Mesenchymal stem cell (in vitro differentiated cells and primary cell): ENCODE data around the gene ATP1A2.

Experiments used
- DNase-seq: peaks from one replicate; pipeline ENCODE4 v3.0.0-alpha.2; 2013
- H2AFZ ChIP-seq: one replicate; pipeline ENCODE4 v1.6.1; 2013; ENCODE audit warnings: low read depth, mild to moderate bottlenecking, control low read depth, inconsistent platforms, low read length, moderate library complexity
- H2AK5ac ChIP-seq: 2 replicates; pipeline ENCODE4 v1.6.1; 2013; ENCODE audit warnings: low read length, moderate library complexity, mild to moderate bottlenecking, inconsistent platforms; ENCODE audit not compliant: severe bottlenecking
- H2BK120ac ChIP-seq: one replicate; pipeline ENCODE4 v1.6.1; 2013; ENCODE audit warnings: low read depth, mild to moderate bottlenecking, inconsistent platforms, low read length, moderate library complexity
- H2BK12ac ChIP-seq, 2 experiments: one replicate each; pipeline ENCODE4 v1.6.1; 2013; ENCODE audit warnings: inconsistent platforms in 2 of 2, low read length in 2 of 2, mild to moderate bottlenecking in 2 of 2, moderate library complexity in 2 of 2, control low read depth in 1 of 2
- H2BK15ac ChIP-seq: one replicate; pipeline ENCODE4 v1.6.1; 2013; ENCODE audit warnings: mild to moderate bottlenecking, low read depth, inconsistent platforms; ENCODE audit not compliant: poor library complexity, severe bottlenecking
- H2BK5ac ChIP-seq: 2 replicates; pipeline ENCODE4 v1.6.1; 2013; ENCODE audit warnings: low read depth, mild to moderate bottlenecking, low read length, control low read depth, inconsistent platforms; ENCODE audit not compliant: poor library complexity, severe bottlenecking
- H3K14ac ChIP-seq, 2 experiments: one replicate each; pipeline ENCODE4 v1.6.1; 2013; ENCODE audit warnings: inconsistent platforms in 2 of 2, low read length in 2 of 2, control low read depth in 1 of 2, mild to moderate bottlenecking in 1 of 2, moderate library complexity in 1 of 2
- H3K18ac ChIP-seq, 2 experiments: one replicate each; pipeline ENCODE4 v1.6.1; 2013; ENCODE audit warnings: inconsistent platforms in 2 of 2, low read length in 2 of 2, control low read depth in 1 of 2, low read depth in 1 of 2, mild to moderate bottlenecking in 1 of 2
- H3K23ac ChIP-seq, 2 experiments: one replicate each; pipeline ENCODE4 v1.6.1; 2013; ENCODE audit warnings: inconsistent platforms in 2 of 2, low read length in 2 of 2, mild to moderate bottlenecking in 2 of 2, moderate library complexity in 2 of 2, control low read depth in 1 of 2
- H3K27ac ChIP-seq: 2 replicates; pipeline ENCODE4 v1.5.1; 2013; ENCODE audit warnings: mild to moderate bottlenecking, moderate library complexity, low read length, control low read depth, inconsistent platforms; ENCODE audit not compliant: poor library complexity, severe bottlenecking
- H3K27me3 ChIP-seq, 2 experiments: 2 replicates each; pipeline versions ENCODE4 v1.6.1 to v1.7.0; 2013; ENCODE audit warnings: low read length in 2 of 2, mild to moderate bottlenecking in 2 of 2, moderate library complexity in 2 of 2, control low read depth in 1 of 2, inconsistent platforms in 1 of 2; ENCODE audit not compliant: control insufficient read depth in 1 of 2, insufficient read depth in 1 of 2
- H3K36me3 ChIP-seq, 2 experiments: 2 replicates each; pipeline versions ENCODE4 v1.6.1 to v1.7.0; 2013; ENCODE audit warnings: low read length in 2 of 2, control low read depth in 1 of 2, inconsistent platforms in 1 of 2, low read depth in 1 of 2, mild to moderate bottlenecking in 1 of 2; ENCODE audit not compliant: insufficient read depth in 2 of 2, control insufficient read depth in 1 of 2
- H3K4ac ChIP-seq, 2 experiments: one replicate each; pipeline ENCODE4 v1.6.1; 2013; ENCODE audit warnings: inconsistent platforms in 2 of 2, low read length in 2 of 2, mild to moderate bottlenecking in 2 of 2, moderate library complexity in 2 of 2, control low read depth in 1 of 2, low read depth in 1 of 2
- H3K4me1 ChIP-seq: 2 replicates; pipeline ENCODE4 v1.6.1; 2013; ENCODE audit warnings: low read depth, low read length, control low read depth; ENCODE audit not compliant: control insufficient read depth, insufficient read depth
- H3K4me2 ChIP-seq: 2 replicates; pipeline ENCODE4 v1.6.1; 2013; ENCODE audit warnings: low read length, mild to moderate bottlenecking, inconsistent platforms; ENCODE audit not compliant: poor library complexity, severe bottlenecking
- H3K4me3 ChIP-seq, 2 experiments: 2 replicates each; pipeline versions ENCODE4 v1.5.1 to v1.7.0; 2013; ENCODE audit warnings: low read length in 2 of 2, mild to moderate bottlenecking in 2 of 2, control low read depth in 1 of 2, low read depth in 1 of 2; ENCODE audit not compliant: insufficient read depth in 1 of 2
- H3K79me1 ChIP-seq: replicated peaks from 2 replicates; pipeline ENCODE4 v1.6.1; 2013; ENCODE audit warnings: mild to moderate bottlenecking, control low read depth, low read length, inconsistent platforms; ENCODE audit not compliant: poor library complexity, severe bottlenecking
- H3K9ac ChIP-seq: 2 replicates; pipeline ENCODE4 v1.7.0; 2013; ENCODE audit warnings: mild to moderate bottlenecking, low read length, moderate library complexity
- H3K9me3 ChIP-seq: 2 replicates; pipeline ENCODE4 v1.7.0; 2013; ENCODE audit warnings: mild to moderate bottlenecking, low read length; ENCODE audit not compliant: control insufficient read depth
- H4K8ac ChIP-seq: one replicate; pipeline ENCODE4 v1.6.1; 2013; ENCODE audit warnings: inconsistent platforms, mild to moderate bottlenecking, low read length, moderate library complexity
- H4K91ac ChIP-seq: one replicate; pipeline ENCODE4 v1.6.1; 2013; ENCODE audit warnings: mild to moderate bottlenecking, low read length, inconsistent platforms
- WGBS: methylation state at CpG from one replicate; pipeline ENCODE4 v1.1.7; 2013; ENCODE audit warnings: mixed read lengths; 5-methylcytosine and 5-hydroxymethylcytosine counted together

ATP1A2 gene

DNA sequence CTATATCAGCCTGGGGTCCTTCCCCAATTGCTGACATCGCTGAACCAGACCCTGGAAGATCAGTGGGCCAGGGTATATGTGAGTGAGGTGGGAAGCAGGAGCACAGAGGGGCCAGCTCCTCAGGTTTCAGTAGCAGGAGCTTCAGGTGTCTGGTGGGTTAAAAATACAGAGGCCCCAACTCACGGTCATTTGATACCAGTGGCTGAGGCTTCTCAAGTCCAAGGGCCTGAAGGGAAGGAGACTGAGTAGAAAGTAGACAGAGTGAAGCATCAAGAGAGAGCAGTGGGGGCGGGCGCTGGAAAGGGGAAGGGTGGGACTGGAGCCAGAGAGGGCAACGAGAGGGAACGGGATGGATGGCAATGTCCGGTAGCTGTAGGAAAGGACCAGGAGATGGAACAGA lies 72.8 kb downstream of the ATP1A2 start:
- Histone ChIP-seq H2AFZ (no peak overlapping the region), H4K91ac (no peak overlapping the region), H3K27ac (no peak overlapping the region), H3K14ac (no peak overlapping the region), H2BK12ac (no peak overlapping the region), H3K18ac (no peak overlapping the region), H2AK5ac (no peak overlapping the region), H2BK5ac (no peak overlapping the region), H3K23ac (no peak overlapping the region), H3K4me2 (no peak overlapping the region), H2BK15ac (no peak overlapping the region), H3K9me3 (no peaks in the 10 kb centered on the region), H3K9ac (no peak overlapping the region), H2BK120ac (no peak overlapping the region), H3K27me3 (peaks cover 28 to 33% of the 10 kb centered on the region in 2 experiments), H3K4me1 (peaks cover 14% of the 10 kb centered on the region), H4K8ac (no peak overlapping the region), H3K79me1 (no peaks in the 10 kb centered on the region), H3K4me3 (no peak overlapping the region), H3K4ac (no peak overlapping the region), H3K36me3 (no peaks in the 10 kb centered on the region)
- DNase-seq, result no peak
- 86% methylated on average over 7 of the region's 7 CpGs for WGBS

- 61% methylated on average over 12 of the region's 15 CpGs for WGBS
- Histone ChIP-seq H3K36me3 (no peaks in the 10 kb centered on the region), H3K9me3 (no peaks in the 10 kb centered on the region), H3K27ac (no peak within 1 kb of the TSS), H2AFZ (no peak within 1 kb of the TSS), H2BK5ac (no peak within 1 kb of the TSS), H3K9ac (no peak within 1 kb of the TSS), H3K4me2 (no peak within 1 kb of the TSS), H3K18ac (no peak within 1 kb of the TSS), H3K4ac (no peak within 1 kb of the TSS), H2BK120ac (no peak within 1 kb of the TSS), H4K91ac (no peak within 1 kb of the TSS), H3K23ac (no peak within 1 kb of the TSS), H3K4me3 (no peak within 1 kb of the TSS), H2BK12ac (no peak within 1 kb of the TSS), H3K4me1 (peaks cover 18% of the 10 kb centered on the region), H4K8ac (no peak within 1 kb of the TSS), H3K79me1 (no peaks in the 10 kb centered on the region), H3K27me3 (peaks cover 28 to 40% of the 10 kb centered on the region in 2 experiments), H2BK15ac (no peak within 1 kb of the TSS), H2AK5ac (no peak within 1 kb of the TSS), H3K14ac (no peak within 1 kb of the TSS)
- DNase-seq, result no peak
These were observed 74.4 kb downstream of the ATP1A2 start, which contains the start of gene CASQ1 for GRCh38 chr1:160189649-160190625. Gene CASQ1, plus strand, starts transcription at chr1:160190575. Its CDS starts 177 bp downstream, at chr1:160190752.

- Histone ChIP-seq H3K9ac (no peak overlapping the region), H3K9me3 (no peaks in the 10 kb centered on the region), H3K27ac (no peak overlapping the region), H3K4me3 (no peak overlapping the region), H2BK5ac (no peak overlapping the region), H2AK5ac (no peak overlapping the region), H2BK15ac (no peak overlapping the region), H4K91ac (no peak overlapping the region), H2BK120ac (no peak overlapping the region), H2AFZ (no peak overlapping the region), H3K14ac (no peak overlapping the region), H3K4ac (no peak overlapping the region), H3K4me2 (no peak overlapping the region), H3K4me1 (peaks cover 18% of the 10 kb centered on the region), H2BK12ac (no peak overlapping the region), H3K18ac (no peak overlapping the region), H3K27me3 (peaks cover 29 to 42% of the 10 kb centered on the region in 2 experiments), H3K79me1 (no peaks in the 10 kb centered on the region), H3K23ac (no peak overlapping the region), H4K8ac (no peak overlapping the region), H3K36me3 (no peaks in the 10 kb centered on the region)
- 70% methylated on average over 1 of the region's 3 CpGs for WGBS
- DNase-seq, result no peak
These were observed 76.2 kb downstream of the ATP1A2 start for GRCh38 chr1:160191756-160192155.

DNA sequence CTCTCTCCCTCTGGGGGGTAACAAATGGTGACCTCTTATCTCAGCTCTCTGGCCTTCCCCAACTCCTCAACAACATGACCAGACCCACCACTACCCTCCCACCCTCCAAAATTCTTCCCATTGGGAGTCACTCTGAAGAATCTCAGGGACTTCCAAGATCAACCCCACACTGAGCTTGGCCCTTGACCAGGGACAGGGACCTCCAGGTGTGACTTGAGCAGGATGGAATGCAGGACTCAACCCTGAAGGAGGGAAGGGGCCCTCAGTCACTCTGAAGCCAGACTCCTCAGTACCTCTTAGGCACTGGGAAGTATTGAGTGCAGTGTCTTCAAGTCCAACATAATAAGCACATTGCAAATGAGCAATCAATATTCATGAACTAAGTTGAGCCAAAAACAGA lies 76.7 kb downstream of the ATP1A2 start:
- no peak overlapping the region for H2AK5ac ChIP-seq
- no peak for DNase-seq
- H4K8ac ChIP-seq, result no peak overlapping the region

More for the DNA sequence above, 76.7 kb downstream of the ATP1A2 start:
- Histone ChIP-seq H3K14ac (no peak overlapping the region), H2BK120ac (no peak overlapping the region), H3K9me3 (no peaks in the 10 kb centered on the region), H3K36me3 (no peaks in the 10 kb centered on the region), H2BK12ac (no peak overlapping the region), H3K4me3 (no peak overlapping the region), H3K4me1 (peaks cover 18% of the 10 kb centered on the region), H3K27ac (no peak overlapping the region), H4K91ac (no peak overlapping the region), H2BK15ac (no peak overlapping the region), H3K4me2 (no peak overlapping the region), H2BK5ac (no peak overlapping the region), H3K79me1 (no peaks in the 10 kb centered on the region), H3K9ac (no peak overlapping the region), H3K4ac (no peak overlapping the region), H2AFZ (no peak overlapping the region), H3K27me3 (peaks cover 24 to 37% of the 10 kb centered on the region in 2 experiments), H3K23ac (no peak overlapping the region), H3K18ac (no peak overlapping the region)
